Astrocyte (in vitro differentiated cells and primary cell): Measurements from ENCODE around the gene NEK3. TPM values are rescaled to one million over a fixed set of nuclear protein-coding genes. Genes with fewer than 3 reads are reported as not detected.
"Not testable (repeated sequence)": the region's sequence is repeated elsewhere in the genome, so short reads cannot be mapped to it uniquely, and the experiment has no call there.

Source experiments
- DNase-seq: peaks from one replicate; pipeline ENCODE4 v3.0.0-alpha.2; 2010; ENCODE audit warnings: low read depth
- FAIRE-seq: peaks from 2 replicates; lab custom pipeline; 2011; peaks lifted over from hg19 to GRCh38; lab: Jason Lieb, UNC
- H2AFZ ChIP-seq: 2 replicates; pipeline ENCODE4 v1.6.0; 2012; ENCODE audit warnings: low read depth, low read length, inconsistent platforms
- H3K27ac ChIP-seq: 2 replicates; pipeline ENCODE4 v1.5.1; 2011; ENCODE audit warnings: low read depth, low read length, inconsistent platforms
- H3K27me3 ChIP-seq: 2 replicates; pipeline ENCODE4 v1.6.0; 2011; ENCODE audit warnings: low read length, inconsistent platforms; ENCODE audit not compliant: insufficient read depth
- H3K36me3 ChIP-seq: 2 replicates; pipeline ENCODE4 v1.5.1; 2011; ENCODE audit warnings: low read length, inconsistent platforms; ENCODE audit not compliant: insufficient read depth
- H3K4me1 ChIP-seq: 2 replicates; pipeline ENCODE4 v1.5.1; 2011; ENCODE audit warnings: low read length, inconsistent platforms; ENCODE audit not compliant: insufficient read depth
- H3K4me2 ChIP-seq: 2 replicates; pipeline ENCODE4 v1.6.0; 2012; ENCODE audit warnings: low read length, inconsistent platforms
- H3K4me3 ChIP-seq: 2 replicates; pipeline ENCODE4 v1.5.1; 2011; ENCODE audit warnings: low read depth, mild to moderate bottlenecking, low read length, inconsistent platforms; ENCODE audit not compliant: insufficient read depth
- H3K79me2 ChIP-seq: 2 replicates; pipeline ENCODE4 v1.6.0; 2012; ENCODE audit warnings: mild to moderate bottlenecking, low read length, inconsistent platforms; ENCODE audit not compliant: insufficient read depth
- H3K9ac ChIP-seq: 2 replicates; pipeline ENCODE4 v1.6.0; 2012; ENCODE audit warnings: mild to moderate bottlenecking, low read length, inconsistent platforms
- H3K9me3 ChIP-seq: 2 replicates; pipeline ENCODE4 v1.5.1; 2012; ENCODE audit warnings: low read depth, mild to moderate bottlenecking, low read length, inconsistent platforms; ENCODE audit not compliant: insufficient read depth
- H4K20me1 ChIP-seq: 2 replicates; pipeline ENCODE4 v1.6.0; 2012; ENCODE audit warnings: low read length, inconsistent platforms; ENCODE audit not compliant: insufficient read depth
- H3K27ac Mint-ChIP-seq: one replicate; pipeline ENCODE4 v1.8.0; 2021; ENCODE audit warnings: mild to moderate bottlenecking, mixed read lengths; ENCODE audit not compliant: unreplicated experiment
- H3K27me3 Mint-ChIP-seq: one replicate; pipeline ENCODE4 v1.8.0; 2021; ENCODE audit warnings: low read depth, mixed read lengths; ENCODE audit not compliant: unreplicated experiment
- H3K36me3 Mint-ChIP-seq: one replicate; pipeline ENCODE4 v1.8.0; 2021; ENCODE audit warnings: low read depth, mixed read lengths; ENCODE audit not compliant: unreplicated experiment
- H3K4me1 Mint-ChIP-seq: one replicate; pipeline ENCODE4 v1.8.0; 2021; ENCODE audit warnings: low read depth, mixed read lengths; ENCODE audit not compliant: unreplicated experiment
- H3K4me3 Mint-ChIP-seq: one replicate; pipeline ENCODE4 v1.8.0; 2021; ENCODE audit warnings: mild to moderate bottlenecking, moderate library complexity, mixed read lengths; ENCODE audit not compliant: unreplicated experiment
- H3K9me3 Mint-ChIP-seq: one replicate; pipeline ENCODE4 v1.8.0; 2021; ENCODE audit warnings: mild to moderate bottlenecking, mixed read lengths; ENCODE audit not compliant: unreplicated experiment
- CTCF ChIP-seq: IDR thresholded peaks from 2 replicates; pipeline ENCODE4 v1.5.1; 2011; ENCODE audit warnings: low read depth, mild to moderate bottlenecking, inconsistent platforms, low read length, moderate library complexity; ENCODE audit not compliant: insufficient read depth
- EZH2 ChIP-seq: IDR thresholded peaks from 2 replicates; pipeline ENCODE4 v1.6.1; 2012; ENCODE audit warnings: mild to moderate bottlenecking, low read length, inconsistent platforms; ENCODE audit not compliant: insufficient read depth
- total RNA-seq: library from RNA; stranded (reverse); gene quantifications from 2 replicates; pipeline ENCODE4 v1.2.1, GENCODE V29; 2021

NEK3 gene
- total RNA-seq, 1 donor from 2014 or later: 13.9 TPM

- Mint-ChIP-seq H3K27me3 (no peaks in the 10 kb centered on the region), H3K4me1 (no peaks in the 10 kb centered on the region), H3K9me3 (peaks cover 5% of the 10 kb centered on the region), H3K36me3 (no peaks in the 10 kb centered on the region), H3K27ac (no peak overlapping the region), H3K4me3 (no peak overlapping the region)
- no peak for FAIRE-seq
- H3K27me3 ChIP-seq: no peaks in the 10 kb centered on the region
- H3K9me3 ChIP-seq: no peaks in the 10 kb centered on the region
- H4K20me1 ChIP-seq: no peaks in the 10 kb centered on the region
- no peak overlapping the region for H2AFZ ChIP-seq
- H3K4me1 ChIP-seq: no peaks in the 10 kb centered on the region
- no peak for TF ChIP-seq CTCF
- no peak for TF ChIP-seq EZH2
- no peak overlapping the region for H3K27ac ChIP-seq
- no peak for DNase-seq
- H3K4me3 ChIP-seq: no peak overlapping the region
- no peaks in the 10 kb centered on the region for H3K79me2 ChIP-seq
- no peak overlapping the region for H3K4me2 ChIP-seq
- H3K36me3 ChIP-seq: no peaks in the 10 kb centered on the region
- no peak overlapping the region for H3K9ac ChIP-seq
Observed at GRCh38 chr13:52105841-52106240, 53.6 kb downstream of the NEK3 start.

- TF ChIP-seq CTCF (no peak), EZH2 (no peak)
- Histone ChIP-seq H3K36me3 (no peaks in the 10 kb centered on the region), H3K9ac (no peak overlapping the region), H3K9me3 (no peaks in the 10 kb centered on the region), H3K4me1 (no peaks in the 10 kb centered on the region), H3K79me2 (no peaks in the 10 kb centered on the region), H4K20me1 (no peaks in the 10 kb centered on the region), H3K4me2 (no peak overlapping the region), H3K4me3 (no peak overlapping the region), H3K27ac (no peak overlapping the region), H2AFZ (no peak overlapping the region), H3K27me3 (no peaks in the 10 kb centered on the region)
- Mint-ChIP-seq H3K4me3 (no peak overlapping the region), H3K27ac (no peak overlapping the region), H3K27me3 (no peaks in the 10 kb centered on the region), H3K9me3 (peaks cover 3% of the 10 kb centered on the region), H3K4me1 (no peaks in the 10 kb centered on the region), H3K36me3 (no peaks in the 10 kb centered on the region)
- DNase-seq: no peak
- no peak for FAIRE-seq
Observed at GRCh38 chr13:52104624-52105023, 54.8 kb downstream of the NEK3 start.

- Mint-ChIP-seq H3K9me3 (no peaks in the 10 kb centered on the region), H3K27ac (no peak overlapping the region), H3K4me3 (no peak overlapping the region), H3K36me3 (no peaks in the 10 kb centered on the region), H3K27me3 (no peaks in the 10 kb centered on the region), H3K4me1 (no peaks in the 10 kb centered on the region)
- Histone ChIP-seq H3K36me3 (no peaks in the 10 kb centered on the region), H3K4me2 (no peak overlapping the region), H3K27ac (no peak overlapping the region), H3K79me2 (no peaks in the 10 kb centered on the region), H3K4me3 (no peak overlapping the region), H3K9me3 (no peaks in the 10 kb centered on the region), H4K20me1 (no peaks in the 10 kb centered on the region), H3K9ac (no peak overlapping the region), H3K27me3 (no peaks in the 10 kb centered on the region), H2AFZ (no peak overlapping the region), H3K4me1 (no peaks in the 10 kb centered on the region)
- TF ChIP-seq CTCF (no peak), EZH2 (no peak)
- FAIRE-seq: no peak
- DNase-seq: no peak
Observed at GRCh38 chr13:52103386-52103785, 56.0 kb downstream of the NEK3 start.

- not testable (repeated sequence) for H3K9me3 Mint-ChIP-seq, H3K4me3 ChIP-seq, FAIRE-seq, H3K79me2 ChIP-seq, H3K36me3 Mint-ChIP-seq, H3K27ac ChIP-seq, H3K9me3 ChIP-seq, H3K4me1 ChIP-seq, H3K36me3 ChIP-seq, H3K27me3 ChIP-seq, H3K4me3 Mint-ChIP-seq, H3K27me3 Mint-ChIP-seq, H4K20me1 ChIP-seq, H3K4me2 ChIP-seq, H3K9ac ChIP-seq, DNase-seq, H3K4me1 Mint-ChIP-seq, H3K27ac Mint-ChIP-seq, H2AFZ ChIP-seq
Observed at GRCh38 chr13:52102423-52102822, 57.0 kb downstream of the NEK3 start.
